ENCODE results near the gene DGCR6L.

The DGCR6L gene

DNA sequence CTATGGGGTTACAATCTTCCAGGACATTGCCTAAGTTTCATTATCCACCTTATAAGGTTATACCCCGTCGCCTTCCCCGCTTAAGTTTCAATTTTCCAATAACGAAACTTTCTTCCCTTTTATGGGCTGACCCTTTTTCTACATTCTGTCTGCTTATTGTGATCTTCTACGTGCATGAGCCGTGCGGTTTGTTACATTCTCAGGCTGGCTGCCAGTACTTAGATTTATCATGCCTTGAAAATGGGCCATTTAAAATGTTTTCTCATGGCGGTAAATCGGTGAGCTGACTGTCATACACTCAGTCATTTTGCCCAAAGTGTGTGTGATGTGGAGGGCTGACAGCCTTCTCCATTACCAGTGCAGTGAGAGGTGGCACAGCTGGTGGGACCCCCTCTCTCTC, 23.3 kb downstream of the DGCR6L start:
- Histone ChIP-seq H3K4me1 (ENCODE audit: insufficient read depth, low read length) (peaks cover 8% of the 10 kb centered on the region), H3K79me2 (ENCODE audit: insufficient read depth, low read length) (no peaks in the 10 kb centered on the region), H3K9ac (ENCODE audit: low read depth, low read length) (no peak overlapping the region), H2AFZ (ENCODE audit: low read depth, low read length) (no peak overlapping the region), H3K4me3 (ENCODE audit: low read depth in 1 of 2, low read length in 2 of 2) (no peak overlapping the region), H3K36me3 (ENCODE audit: insufficient read depth, low read length) (no peaks in the 10 kb centered on the region), H3K4me2 (ENCODE audit: insufficient read depth, low read length) (no peak overlapping the region), H3K9me3 (ENCODE audit: insufficient read depth, low read length, severe bottlenecking) (no peaks in the 10 kb centered on the region), H3K27me3 (ENCODE audit: insufficient read depth, low read length, poor library complexity) (peaks cover 18% of the 10 kb centered on the region), H4K20me1 (ENCODE audit: insufficient read depth, low read length) (no peaks in the 10 kb centered on the region), H3K27ac (ENCODE audit: low read length) (no peak overlapping the region)
- no peak for DNase-seq
- TF ChIP-seq EZH2 (IDR thresholded peaks at IDR 0.05; ENCODE audit: borderline replicate concordance, low read depth, low read length, severe bottlenecking), result no peak
- TF ChIP-seq, protein P1, sequence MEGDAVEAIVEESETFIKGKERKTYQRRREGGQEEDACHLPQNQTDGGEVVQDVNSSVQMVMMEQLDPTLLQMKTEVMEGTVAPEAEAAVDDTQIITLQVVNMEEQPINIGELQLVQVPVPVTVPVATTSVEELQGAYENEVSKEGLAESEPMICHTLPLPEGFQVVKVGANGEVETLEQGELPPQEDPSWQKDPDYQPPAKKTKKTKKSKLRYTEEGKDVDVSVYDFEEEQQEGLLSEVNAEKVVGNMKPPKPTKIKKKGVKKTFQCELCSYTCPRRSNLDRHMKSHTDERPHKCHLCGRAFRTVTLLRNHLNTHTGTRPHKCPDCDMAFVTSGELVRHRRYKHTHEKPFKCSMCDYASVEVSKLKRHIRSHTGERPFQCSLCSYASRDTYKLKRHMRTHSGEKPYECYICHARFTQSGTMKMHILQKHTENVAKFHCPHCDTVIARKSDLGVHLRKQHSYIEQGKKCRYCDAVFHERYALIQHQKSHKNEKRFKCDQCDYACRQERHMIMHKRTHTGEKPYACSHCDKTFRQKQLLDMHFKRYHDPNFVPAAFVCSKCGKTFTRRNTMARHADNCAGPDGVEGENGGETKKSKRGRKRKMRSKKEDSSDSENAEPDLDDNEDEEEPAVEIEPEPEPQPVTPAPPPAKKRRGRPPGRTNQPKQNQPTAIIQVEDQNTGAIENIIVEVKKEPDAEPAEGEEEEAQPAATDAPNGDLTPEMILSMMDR (IDR thresholded peaks at IDR 0.05; ENCODE audit: borderline replicate concordance, extremely low read depth, low read length, poor library complexity, severe bottlenecking), result no peak
- no peak for ATAC-seq (ENCODE audit: insufficient read depth, low read depth)

DNA sequence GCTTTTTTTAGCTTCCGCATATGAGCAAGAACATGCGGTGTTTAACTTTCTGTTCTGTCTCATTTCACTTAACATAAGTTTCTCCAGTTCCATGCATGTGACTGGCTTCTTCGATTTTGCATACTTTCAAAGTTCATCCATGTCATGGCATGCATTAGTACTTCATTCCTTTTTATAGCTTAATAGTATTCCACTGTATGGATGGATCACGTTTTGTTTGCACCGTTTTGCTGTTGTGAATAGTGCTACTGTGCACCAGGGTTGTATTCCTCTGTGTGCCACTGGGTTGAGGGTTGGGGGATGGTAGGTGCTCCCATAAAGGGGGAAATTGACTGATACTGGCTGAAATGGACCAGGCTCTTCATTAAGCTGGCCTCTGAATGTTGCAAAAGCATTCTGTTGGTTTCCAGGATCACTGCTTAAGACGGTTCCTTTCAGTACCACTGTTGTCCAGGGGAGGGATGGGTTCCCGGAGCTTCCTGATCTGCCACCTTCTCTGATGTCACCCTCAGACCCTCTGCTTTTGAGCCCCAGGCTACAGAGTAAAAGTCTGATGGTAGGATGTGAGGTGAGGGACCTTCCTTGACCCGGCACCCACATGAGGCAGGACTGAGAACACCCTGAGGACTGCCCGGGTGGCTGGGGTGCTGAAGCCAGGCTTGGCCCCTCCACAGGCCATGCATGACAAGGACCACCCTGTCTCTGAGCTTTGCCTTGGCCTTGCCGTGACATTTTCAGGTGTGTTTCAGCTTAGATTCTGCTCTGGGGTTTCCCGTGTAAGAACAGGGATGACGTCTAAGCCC, 24.4 kb downstream of the DGCR6L start:
- H3K9me3 ChIP-seq (ENCODE audit: insufficient read depth, low read length, severe bottlenecking), result no peaks in the 10 kb centered on the region
- ATAC-seq (ENCODE audit: insufficient read depth, low read depth), result no peak
- H3K4me2 ChIP-seq (ENCODE audit: insufficient read depth, low read length), result no peak overlapping the region
- DNase-seq, result no peak
- H3K27ac ChIP-seq (ENCODE audit: low read length), result no peak overlapping the region
- H3K27me3 ChIP-seq (ENCODE audit: insufficient read depth, low read length, poor library complexity), result peaks cover 15% of the 10 kb centered on the region
- H2AFZ ChIP-seq (ENCODE audit: low read depth, low read length), result no peak overlapping the region
- no peaks in the 10 kb centered on the region for H3K79me2 ChIP-seq (ENCODE audit: insufficient read depth, low read length)
- H4K20me1 ChIP-seq (ENCODE audit: insufficient read depth, low read length), result no peaks in the 10 kb centered on the region
- peaks cover 8% of the 10 kb centered on the region for H3K4me1 ChIP-seq (ENCODE audit: insufficient read depth, low read length)
- H3K9ac ChIP-seq (ENCODE audit: low read depth, low read length), result no peak overlapping the region
- H3K36me3 ChIP-seq (ENCODE audit: insufficient read depth, low read length), result no peaks in the 10 kb centered on the region
- TF ChIP-seq, protein P1 (IDR thresholded peaks at IDR 0.05; ENCODE audit: borderline replicate concordance, extremely low read depth, low read length, poor library complexity, severe bottlenecking), result no peak
- TF ChIP-seq EZH2 (IDR thresholded peaks at IDR 0.05; ENCODE audit: borderline replicate concordance, low read depth, low read length, severe bottlenecking), result no peak
- no peak overlapping the region for H3K4me3 ChIP-seq (ENCODE audit: low read depth in 1 of 2, low read length in 2 of 2)

DNA sequence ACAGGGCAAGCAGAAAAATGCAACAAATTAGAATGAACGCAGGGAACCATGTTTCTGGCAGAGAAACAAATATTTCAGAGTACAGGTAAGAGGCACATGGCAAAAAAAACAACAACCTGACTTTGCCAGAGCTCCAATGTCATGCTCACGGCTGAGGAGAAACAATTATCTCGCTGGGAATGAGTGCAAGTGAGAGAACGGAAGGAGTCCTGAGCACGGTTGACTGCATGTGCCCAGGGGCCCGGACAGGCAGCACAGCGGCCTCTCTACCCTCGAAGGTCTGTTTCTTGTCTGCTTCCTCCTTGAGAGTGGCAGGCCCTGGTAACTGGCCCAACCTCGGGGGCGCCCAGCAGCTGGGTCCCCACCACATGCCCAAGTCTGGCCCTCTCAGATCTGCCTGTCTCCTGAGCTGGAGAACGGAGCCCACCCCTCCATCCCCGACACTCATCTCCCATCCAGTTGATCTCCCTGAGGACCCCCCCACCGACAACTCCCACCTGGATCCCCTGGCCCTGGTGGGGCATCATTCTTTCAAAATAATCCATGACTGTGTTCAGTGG, 27.1 kb downstream of the DGCR6L start:
- Histone ChIP-seq H3K36me3 (ENCODE audit: insufficient read depth, low read length) (no peaks in the 10 kb centered on the region), H3K79me2 (ENCODE audit: insufficient read depth, low read length) (no peaks in the 10 kb centered on the region), H3K9me3 (ENCODE audit: insufficient read depth, low read length, severe bottlenecking) (no peaks in the 10 kb centered on the region), H3K9ac (ENCODE audit: low read depth, low read length) (no peak overlapping the region), H3K27ac (ENCODE audit: low read length) (no peak overlapping the region), H3K4me1 (ENCODE audit: insufficient read depth, low read length) (no peaks in the 10 kb centered on the region), H2AFZ (ENCODE audit: low read depth, low read length) (no peak overlapping the region), H3K27me3 (ENCODE audit: insufficient read depth, low read length, poor library complexity) (no peaks in the 10 kb centered on the region), H3K4me3 (ENCODE audit: low read depth in 1 of 2, low read length in 2 of 2) (no peak overlapping the region), H3K4me2 (ENCODE audit: insufficient read depth, low read length) (no peak overlapping the region), H4K20me1 (ENCODE audit: insufficient read depth, low read length) (no peaks in the 10 kb centered on the region)
- ATAC-seq (ENCODE audit: insufficient read depth, low read depth), result no peak
- TF ChIP-seq EZH2 (IDR thresholded peaks at IDR 0.05; ENCODE audit: borderline replicate concordance, low read depth, low read length, severe bottlenecking), result no peak
- no peak for DNase-seq

DNA sequence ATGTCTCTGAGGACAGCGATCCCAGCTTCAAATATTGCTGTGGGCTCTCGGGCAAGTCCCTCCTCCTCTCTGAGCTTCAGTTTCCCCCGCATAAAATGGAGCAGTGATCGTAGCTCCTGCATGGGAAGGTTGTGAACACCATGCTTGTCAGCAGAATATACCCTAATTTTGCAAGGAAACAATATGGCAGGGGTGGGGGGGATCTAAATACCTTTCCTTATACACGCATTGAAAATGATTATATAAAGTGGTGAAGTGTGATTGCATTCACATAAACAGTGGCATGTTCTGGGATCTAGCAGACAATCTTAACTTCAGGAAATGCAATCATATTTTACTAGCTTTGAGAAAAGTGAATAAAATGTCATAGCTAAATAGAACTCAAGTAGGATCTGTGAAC, 27.8 kb downstream of the DGCR6L start:
- no peak for TF ChIP-seq EZH2 (IDR thresholded peaks at IDR 0.05; ENCODE audit: borderline replicate concordance, low read depth, low read length, severe bottlenecking)
- TF ChIP-seq, protein P1 (IDR thresholded peaks at IDR 0.05; ENCODE audit: borderline replicate concordance, extremely low read depth, low read length, poor library complexity, severe bottlenecking), result no peak
- no peak overlapping the region for H3K9ac ChIP-seq (ENCODE audit: low read depth, low read length)
- H3K9me3 ChIP-seq (ENCODE audit: insufficient read depth, low read length, severe bottlenecking), result no peaks in the 10 kb centered on the region
- no peaks in the 10 kb centered on the region for H3K4me1 ChIP-seq (ENCODE audit: insufficient read depth, low read length)
- DNase-seq (no peak), ATAC-seq (ENCODE audit: insufficient read depth, low read depth) (no peak)
- H2AFZ ChIP-seq (ENCODE audit: low read depth, low read length), result no peak overlapping the region
- H3K79me2 ChIP-seq (ENCODE audit: insufficient read depth, low read length), result no peaks in the 10 kb centered on the region
- no peaks in the 10 kb centered on the region for H3K36me3 ChIP-seq (ENCODE audit: insufficient read depth, low read length)
- H3K27me3 ChIP-seq (ENCODE audit: insufficient read depth, low read length, poor library complexity), result no peaks in the 10 kb centered on the region
- H3K27ac ChIP-seq (ENCODE audit: low read length), result no peak overlapping the region
- H3K4me2 ChIP-seq (ENCODE audit: insufficient read depth, low read length), result no peak overlapping the region
- no peaks in the 10 kb centered on the region for H4K20me1 ChIP-seq (ENCODE audit: insufficient read depth, low read length)
- no peak overlapping the region for H3K4me3 ChIP-seq (ENCODE audit: low read depth in 1 of 2, low read length in 2 of 2)
